ENCODE measurements around the gene DISP2. TPM values are rescaled to one million over a fixed set of nuclear protein-coding genes. Genes with fewer than 3 reads are reported as not detected.

The DISP2 gene
- total and polyA plus RNA-seq, 9 of the 15 experiments (the other 6 are each of a cell fraction or from before 2014, with no cell fraction given): 0.06 to 0.89 (median 0.15) TPM; not detected in 1

DNA sequence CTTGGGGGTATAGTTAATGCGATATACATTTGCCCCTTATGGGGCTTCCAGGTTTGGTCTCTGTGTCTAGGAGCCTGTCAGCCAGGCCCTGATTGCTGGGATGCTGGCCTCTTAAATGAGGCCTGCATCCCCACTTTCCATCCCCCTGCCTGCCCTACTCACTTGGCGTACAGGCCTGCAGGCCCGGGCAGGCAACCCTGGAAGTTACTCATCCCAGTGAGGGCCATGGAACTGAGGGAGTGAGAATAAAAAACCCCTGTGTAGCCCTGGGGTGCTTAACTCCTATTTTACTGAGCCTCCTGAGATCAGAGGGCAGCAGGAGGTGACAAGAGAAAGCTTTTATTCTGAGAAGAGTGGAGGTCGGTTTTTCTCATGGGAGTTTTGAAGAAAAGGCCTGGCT lies 2.0 kb downstream of the DISP2 start:
- no peaks in the 10 kb centered on the region for H3K79me2 ChIP-seq (ENCODE audit: control insufficient read depth, insufficient read depth, low read length)
- CTCF ChIA-PET (ENCODE audit: low intra/inter-chr PET ratio): no interaction called here
- H3K27ac ChIP-seq (ENCODE audit: extremely low read depth, low read depth, low read length): no peak overlapping the region
- FAIRE-seq (no peak), DNase-seq (ENCODE audit: extremely low read depth in 1 of 4, low spot score in 3 of 4) (no peak), ATAC-seq (no peak)
- no peaks in the 10 kb centered on the region for H3K9me3 ChIP-seq (replicated peaks; ENCODE audit: control insufficient read depth, insufficient read depth, low read depth, low read length)
- WGBS (ENCODE audit: insufficient coverage, low coverage, missing lambda C conversion rate): 34% methylated on average over 4 of the region's 4 CpGs
- no peaks in the 10 kb centered on the region for H4K20me1 ChIP-seq (replicated peaks; ENCODE audit: control insufficient read depth, insufficient read depth, low read length)
- no peak overlapping the region for H3K4me2 ChIP-seq (ENCODE audit: insufficient read depth, low read length)
- H3K4me3 ChIP-seq: no peak overlapping the region
- TF ChIP-seq MCM5 (IDR thresholded peaks at IDR 0.05; ENCODE audit: low read depth) (no peak), KLF13 (tag; IDR thresholded peaks at IDR 0.05; ENCODE audit: borderline replicate concordance, low read depth) (no peak), TBL1XR1 (IDR thresholded peaks at IDR 0.05; ENCODE audit: low read length in 2 of 2) (no peak), ATF1 (CRISPR knock-in tag; IDR thresholded peaks at IDR 0.05) (no peak), ATF1 (tag; IDR thresholded peaks at IDR 0.05) (no peak)
- H3K4me1 ChIP-seq (replicated peaks in 1 of 2; ENCODE audit: control insufficient read depth in 2 of 2, insufficient read depth in 2 of 2, low read length in 2 of 2): peaks cover 5 to 26% of the 10 kb centered on the region in 2 experiments; a peak in 4 of 5 replicates
- H3K9me1 ChIP-seq (ENCODE audit: control insufficient read depth, insufficient read depth, low read length): no peaks in the 10 kb centered on the region
- H3K36me3 ChIP-seq (ENCODE audit: control insufficient read depth, insufficient read depth, low read length): no peaks in the 10 kb centered on the region
- no TSS peak for BruUV-seq (replicated peaks)
- POLR2A ChIA-PET: interaction anchor here (0.6 kb wide), 1 partner anchor 290 kb away, joined by 3 read pairs; no protein-coding TSS in a partner anchor
- no peak overlapping the region for H3K9ac ChIP-seq (ENCODE audit: insufficient read depth in 1 of 2, low read depth in 2 of 2, low read length in 2 of 2)
- H3K27me3 ChIP-seq (ENCODE audit: control insufficient read depth in 2 of 2, insufficient read depth in 2 of 2, low read length in 2 of 2): peaks cover 0 to 9% of the 10 kb centered on the region in 2 experiments; a peak in 1 of 5 replicates
- in situ Hi-C loops (cut with MboI) (no loop called here), intact Hi-C loops (cut with micrococcal nuclease) (no loop called here)
- H2AFZ ChIP-seq (ENCODE audit: low read depth, low read length): no peak overlapping the region

DNA sequence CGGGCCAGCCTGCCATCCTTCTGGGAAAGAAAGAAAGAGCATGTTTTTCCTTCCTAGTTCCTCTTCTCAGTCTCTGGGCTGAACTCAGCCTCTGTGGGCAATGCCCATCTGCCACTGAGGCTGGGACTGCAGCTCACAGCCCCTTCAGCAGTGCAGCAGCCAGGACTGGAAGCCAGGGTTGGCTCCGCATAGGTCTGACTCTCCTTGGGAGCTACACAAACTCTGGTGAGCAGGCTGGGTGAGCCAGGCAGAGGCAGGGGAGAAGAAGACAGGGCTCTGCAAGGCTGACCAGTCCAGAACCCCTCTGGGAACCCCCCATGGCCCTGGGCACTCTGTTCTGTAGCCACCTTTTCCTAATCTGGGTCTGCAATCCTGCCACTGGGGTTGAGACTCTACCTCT lies 3.6 kb downstream of the DISP2 start:
- ChIA-PET POLR2A (interaction anchor here (2.2 kb wide), 1 partner anchor 10 kb away, joined by 5 read pairs; the partner anchor contains the start of gene PHGR1), CTCF (ENCODE audit: low intra/inter-chr PET ratio) (no interaction called here)
- no peak overlapping the region for H3K4me3 ChIP-seq
- no TSS peak for BruUV-seq (replicated peaks)
- DNase-seq (ENCODE audit: extremely low read depth in 1 of 4, low spot score in 3 of 4) (no peak), ATAC-seq (no peak), FAIRE-seq (no peak)
- in situ Hi-C loops (cut with MboI) (no loop called here), intact Hi-C loops (cut with micrococcal nuclease) (no loop called here)
- H3K9me1 ChIP-seq (ENCODE audit: control insufficient read depth, insufficient read depth, low read length): no peaks in the 10 kb centered on the region
- 26% methylated on average over 2 of the region's 2 CpGs for WGBS (ENCODE audit: insufficient coverage, low coverage, missing lambda C conversion rate)
- TF ChIP-seq ZFP36 (IDR thresholded peaks at IDR 0.05; ENCODE audit: low read depth, low read length, partially characterized antibody): no peak
- no peak for TF ChIP-seq SIRT6 (IDR thresholded peaks at IDR 0.05; ENCODE audit: low read depth, low read length)
- no peak for TF ChIP-seq ZNF232 (CRISPR knock-in tag; IDR thresholded peaks at IDR 0.05)
- no peak for TF ChIP-seq HMG20B (CRISPR knock-in tag; IDR thresholded peaks at IDR 0.05)
- TF ChIP-seq, protein P1, sequence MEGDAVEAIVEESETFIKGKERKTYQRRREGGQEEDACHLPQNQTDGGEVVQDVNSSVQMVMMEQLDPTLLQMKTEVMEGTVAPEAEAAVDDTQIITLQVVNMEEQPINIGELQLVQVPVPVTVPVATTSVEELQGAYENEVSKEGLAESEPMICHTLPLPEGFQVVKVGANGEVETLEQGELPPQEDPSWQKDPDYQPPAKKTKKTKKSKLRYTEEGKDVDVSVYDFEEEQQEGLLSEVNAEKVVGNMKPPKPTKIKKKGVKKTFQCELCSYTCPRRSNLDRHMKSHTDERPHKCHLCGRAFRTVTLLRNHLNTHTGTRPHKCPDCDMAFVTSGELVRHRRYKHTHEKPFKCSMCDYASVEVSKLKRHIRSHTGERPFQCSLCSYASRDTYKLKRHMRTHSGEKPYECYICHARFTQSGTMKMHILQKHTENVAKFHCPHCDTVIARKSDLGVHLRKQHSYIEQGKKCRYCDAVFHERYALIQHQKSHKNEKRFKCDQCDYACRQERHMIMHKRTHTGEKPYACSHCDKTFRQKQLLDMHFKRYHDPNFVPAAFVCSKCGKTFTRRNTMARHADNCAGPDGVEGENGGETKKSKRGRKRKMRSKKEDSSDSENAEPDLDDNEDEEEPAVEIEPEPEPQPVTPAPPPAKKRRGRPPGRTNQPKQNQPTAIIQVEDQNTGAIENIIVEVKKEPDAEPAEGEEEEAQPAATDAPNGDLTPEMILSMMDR (IDR thresholded peaks at IDR 0.05 in 2 of 3, conservative IDR thresholded peaks at IDR 0.05 in 1 of 3; ENCODE audit: insufficient read depth in 2 of 3, low read depth in 1 of 3, low read length in 3 of 3): no peak
- no peak for TF ChIP-seq IRF1 (CRISPR knock-in tag; IDR thresholded peaks at IDR 0.05; ENCODE audit: borderline replicate concordance)
- no peak for TF ChIP-seq GABPB1 (CRISPR knock-in tag; IDR thresholded peaks at IDR 0.05)
- TF ChIP-seq ZNF695 (CRISPR knock-in tag; IDR thresholded peaks at IDR 0.05): no peak
- TF ChIP-seq SMC3 (conservative IDR thresholded peaks at IDR 0.05; ENCODE audit: insufficient read depth, low read depth, low read length): no peak
- TF ChIP-seq CBX5 (IDR thresholded peaks at IDR 0.05; ENCODE audit: borderline replicate concordance, low read depth): no peak
- TF ChIP-seq TGIF2 (CRISPR knock-in tag; IDR thresholded peaks at IDR 0.05): no peak
- H3K79me2 ChIP-seq (ENCODE audit: control insufficient read depth, insufficient read depth, low read length): no peaks in the 10 kb centered on the region
- no peaks in the 10 kb centered on the region for H4K20me1 ChIP-seq (replicated peaks; ENCODE audit: control insufficient read depth, insufficient read depth, low read length)
- H3K4me2 ChIP-seq (ENCODE audit: insufficient read depth, low read length): no peak overlapping the region
- no peak overlapping the region for H2AFZ ChIP-seq (ENCODE audit: low read depth, low read length)
- no peaks in the 10 kb centered on the region for H3K9me3 ChIP-seq (replicated peaks; ENCODE audit: control insufficient read depth, insufficient read depth, low read depth, low read length)
- no peaks in the 10 kb centered on the region for H3K36me3 ChIP-seq (ENCODE audit: control insufficient read depth, insufficient read depth, low read length)
- no peak overlapping the region; a peak in 1 of 4 replicates for H3K9ac ChIP-seq (ENCODE audit: insufficient read depth in 1 of 2, low read depth in 2 of 2, low read length in 2 of 2)
- peaks cover 5 to 26% of the 10 kb centered on the region in 2 experiments; a peak in 4 of 5 replicates for H3K4me1 ChIP-seq (replicated peaks in 1 of 2; ENCODE audit: control insufficient read depth in 2 of 2, insufficient read depth in 2 of 2, low read length in 2 of 2)
- no peak overlapping the region for H3K27ac ChIP-seq (ENCODE audit: extremely low read depth, low read depth, low read length)
- H3K27me3 ChIP-seq (ENCODE audit: control insufficient read depth in 2 of 2, insufficient read depth in 2 of 2, low read length in 2 of 2): peaks cover 0 to 13% of the 10 kb centered on the region in 2 experiments; a peak in 2 of 5 replicates

Measured in K562 (cell line).